CD4-positive, alpha-beta T cell treated with Interleukin-6 for 4 hours (primary cell): Measurements from ENCODE around the gene CCDC9.

Source experiments
- DNase-seq: peaks from one replicate; pipeline ENCODE4 v3.0.0-alpha.2; 2020; ENCODE audit warnings: mixed read lengths

The CCDC9 gene

DNA sequence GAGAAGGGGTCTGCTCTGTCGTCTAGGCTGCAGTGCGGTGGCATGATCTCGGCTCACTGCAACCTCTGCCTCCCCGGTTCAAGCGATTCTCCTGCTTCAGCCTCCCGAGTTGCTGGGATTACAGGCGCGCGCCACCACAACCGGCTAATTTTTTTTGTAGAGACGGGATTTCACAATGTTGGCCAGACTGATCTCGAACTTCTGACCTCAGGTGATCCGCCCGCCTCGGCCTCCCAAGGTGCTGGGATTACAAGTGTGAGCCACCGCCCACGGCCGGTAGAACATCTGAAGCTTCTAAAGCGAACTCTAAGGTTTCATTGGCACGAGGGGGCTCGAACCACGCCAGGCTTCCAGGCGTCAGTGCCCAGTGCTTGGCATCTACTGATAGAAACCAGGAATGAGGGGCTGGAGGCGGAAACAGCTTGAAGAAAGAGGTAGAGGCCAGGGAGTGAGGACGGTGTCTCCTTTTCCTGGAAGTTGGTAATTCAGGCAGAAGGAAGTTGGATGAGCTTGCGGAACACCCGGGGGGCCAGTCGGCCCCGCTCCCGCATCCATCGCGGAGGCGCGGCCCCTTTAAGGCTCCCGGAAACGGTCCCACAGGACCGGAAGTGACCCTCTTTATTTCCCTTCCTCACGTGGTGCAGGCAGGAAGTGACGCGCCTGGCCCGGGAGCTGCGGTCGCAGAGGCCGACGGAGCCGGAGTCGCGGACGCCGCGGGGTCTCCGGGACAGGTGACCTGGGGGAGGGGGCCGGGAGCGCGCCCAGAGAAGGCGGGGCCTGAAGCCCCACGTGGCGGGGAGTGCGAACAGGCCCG lies at the start of gene CCDC9:
Gene CCDC9 (plus strand): TSS at position 647 of the 814 bp plus-strand sequence. CDS start 1,876 bp downstream, outside the sequence.
- DNase-seq: peak; percentile 90

DNA sequence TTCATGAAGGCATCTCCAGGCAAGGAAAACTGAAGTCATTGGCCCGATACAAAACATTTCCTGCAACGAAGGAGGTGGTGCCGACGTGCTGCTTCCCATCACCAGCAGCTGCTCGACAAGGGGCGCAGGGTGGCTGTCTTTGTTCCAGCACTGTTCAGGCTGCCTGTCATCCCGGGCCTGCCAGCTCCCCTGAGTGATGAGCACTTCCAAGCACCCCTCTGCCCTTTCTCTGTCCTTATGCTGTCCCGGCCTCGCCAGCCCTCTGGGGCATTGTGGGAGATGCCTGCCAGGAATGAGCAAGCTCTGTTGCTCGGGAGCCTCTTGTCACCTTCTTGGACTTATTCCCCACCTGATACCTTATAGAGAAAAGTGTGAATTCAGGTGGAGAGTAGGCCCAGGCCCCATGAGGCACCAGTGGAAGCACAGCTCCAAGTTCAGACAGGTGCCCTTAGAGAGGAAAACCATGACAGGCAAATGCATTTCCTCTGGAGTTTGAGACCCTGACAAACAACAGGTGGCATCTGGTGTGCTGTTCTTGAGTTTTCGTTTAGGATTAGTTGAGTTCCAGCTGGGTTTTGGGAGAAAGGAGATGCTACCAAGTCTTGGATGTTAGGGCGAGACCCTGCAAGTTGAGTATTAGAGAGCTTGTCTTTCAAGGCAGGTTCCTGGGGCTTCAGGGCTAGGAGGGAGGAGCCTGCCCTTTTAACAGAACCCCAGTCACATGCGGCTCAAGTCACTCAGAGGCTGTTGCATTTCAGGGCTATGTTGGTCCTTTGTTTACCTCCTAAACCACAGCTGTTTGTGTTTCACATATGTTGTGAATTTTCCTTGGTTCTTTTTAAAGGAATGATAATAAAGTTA lies 46.8 kb upstream of the CCDC9 start:
- DNase-seq: no peak

DNA sequence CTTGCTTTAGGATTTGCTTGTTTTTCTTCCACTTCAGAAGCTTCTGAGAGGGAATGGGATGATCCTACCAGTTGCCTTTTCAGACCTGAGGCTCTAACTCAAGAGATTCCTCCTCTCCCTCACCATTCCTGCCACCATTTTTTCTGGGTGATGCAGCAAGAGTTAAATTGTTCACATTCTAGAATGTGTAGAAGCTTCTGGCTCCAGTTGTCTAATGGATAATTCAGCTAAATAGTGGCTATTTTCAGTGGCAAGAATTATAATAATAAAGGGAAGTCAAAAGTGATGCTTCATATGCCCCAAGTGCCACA lies 46.2 kb upstream of the CCDC9 start:
- DNase-seq: no peak

DNA sequence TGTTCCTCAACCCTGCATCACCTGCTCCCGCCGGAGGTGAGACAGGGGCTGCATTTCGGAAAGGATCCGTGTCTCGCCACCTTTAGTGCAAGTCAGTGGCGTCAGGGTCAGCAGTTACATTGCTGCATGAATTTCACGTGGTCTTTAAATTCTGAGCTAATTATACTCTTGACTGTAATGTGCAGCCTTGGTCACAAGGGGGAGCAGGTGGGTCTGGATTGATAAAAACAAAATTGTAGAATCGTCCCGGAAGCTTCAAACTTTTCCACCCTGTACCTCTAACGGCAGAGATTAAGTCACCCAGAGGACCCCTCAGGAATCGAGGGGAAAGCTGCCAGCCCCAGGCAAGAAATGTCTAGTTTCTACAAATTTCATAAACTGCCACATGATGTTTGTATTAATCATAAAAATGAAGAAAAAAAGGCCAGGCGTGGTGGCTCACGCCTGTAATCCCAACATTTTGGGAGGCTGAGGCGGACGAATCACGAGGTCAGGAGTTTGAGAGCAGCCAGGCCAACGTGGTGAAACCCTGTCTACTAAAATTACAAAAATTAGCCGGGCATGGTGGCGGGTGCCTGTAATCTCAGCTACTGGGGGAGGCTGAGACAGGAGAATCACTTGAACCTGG lies 45.5 kb upstream of the CCDC9 start:
- DNase-seq: peak; percentile 88

DNA sequence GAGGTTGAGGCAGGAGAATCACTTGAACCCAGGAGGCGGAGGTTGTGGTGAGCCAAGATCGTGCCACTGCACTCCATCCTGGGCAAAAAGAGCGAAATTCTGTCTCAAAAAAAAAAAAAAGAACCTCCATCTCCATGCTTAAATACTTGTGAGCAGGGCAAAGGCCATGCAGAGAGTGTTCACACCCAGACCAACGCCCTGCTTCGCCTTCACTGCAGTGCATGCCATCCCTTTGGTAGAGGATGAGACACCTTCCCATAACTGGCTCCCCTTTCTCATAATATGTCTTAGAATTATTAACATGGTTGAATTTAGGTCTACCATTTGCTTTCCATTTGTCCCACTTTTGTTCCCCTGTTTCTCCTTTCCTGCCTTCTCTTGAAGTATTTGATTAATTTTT lies 40.7 kb upstream of the CCDC9 start:
- no peak for DNase-seq

DNA sequence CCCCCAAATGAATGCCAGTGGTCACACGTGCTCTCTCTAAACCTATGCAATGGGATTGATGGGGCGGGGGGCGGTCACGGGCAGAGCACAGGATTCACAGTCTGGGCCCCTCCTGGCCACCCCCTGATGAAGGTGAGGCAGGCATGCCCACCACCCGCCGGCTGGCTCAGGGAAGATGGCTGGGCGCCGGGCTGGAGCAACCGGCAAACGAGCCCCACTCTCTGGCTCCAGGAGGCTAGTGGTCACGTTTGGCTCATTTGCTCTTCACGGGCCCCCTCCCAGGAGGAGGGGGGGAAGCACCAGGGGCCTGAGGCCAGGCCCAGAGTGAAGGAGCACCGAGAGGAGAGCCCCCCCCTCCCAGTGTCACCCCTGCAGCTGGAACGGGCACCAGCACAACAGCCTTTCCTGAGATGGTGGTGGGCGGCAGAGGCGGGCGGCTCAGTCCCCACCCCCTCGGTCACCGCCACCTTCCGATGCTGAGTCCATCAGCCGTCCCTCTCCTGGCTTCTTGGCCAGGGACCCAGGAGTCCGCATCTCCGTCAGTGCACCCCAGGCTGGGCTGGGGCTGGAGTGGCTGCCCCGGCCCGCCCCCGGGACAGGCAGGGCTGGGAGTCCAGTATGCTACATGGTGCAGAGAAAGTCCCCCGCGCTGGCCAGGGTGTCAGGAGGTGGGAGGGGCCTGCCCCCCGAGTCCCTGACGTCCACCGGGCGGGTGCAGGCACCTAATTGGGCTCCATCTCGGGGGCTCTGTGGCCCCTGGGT lies 35.1 kb upstream of the CCDC9 start:
- no peak for DNase-seq

DNA sequence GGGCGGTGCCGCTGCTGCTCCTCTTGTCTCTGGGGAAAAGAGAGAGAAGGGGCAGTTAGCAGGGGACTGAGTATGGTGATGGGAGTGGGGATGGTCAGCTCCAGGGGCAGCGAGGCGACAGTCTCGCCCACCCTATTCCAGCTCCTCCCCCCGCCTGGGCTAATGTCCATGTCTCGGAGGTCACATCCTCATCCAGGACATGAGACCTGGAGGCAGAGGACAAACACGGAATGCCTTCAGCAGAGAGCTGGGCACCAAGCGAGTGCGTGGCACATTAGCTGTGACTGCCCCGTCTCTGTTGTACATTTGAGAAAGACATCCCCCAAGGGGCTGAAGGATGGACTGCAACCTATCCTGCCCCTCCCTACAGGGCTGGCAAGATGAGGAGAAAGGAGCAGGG lies 34.4 kb upstream of the CCDC9 start:
- no peak for DNase-seq

DNA sequence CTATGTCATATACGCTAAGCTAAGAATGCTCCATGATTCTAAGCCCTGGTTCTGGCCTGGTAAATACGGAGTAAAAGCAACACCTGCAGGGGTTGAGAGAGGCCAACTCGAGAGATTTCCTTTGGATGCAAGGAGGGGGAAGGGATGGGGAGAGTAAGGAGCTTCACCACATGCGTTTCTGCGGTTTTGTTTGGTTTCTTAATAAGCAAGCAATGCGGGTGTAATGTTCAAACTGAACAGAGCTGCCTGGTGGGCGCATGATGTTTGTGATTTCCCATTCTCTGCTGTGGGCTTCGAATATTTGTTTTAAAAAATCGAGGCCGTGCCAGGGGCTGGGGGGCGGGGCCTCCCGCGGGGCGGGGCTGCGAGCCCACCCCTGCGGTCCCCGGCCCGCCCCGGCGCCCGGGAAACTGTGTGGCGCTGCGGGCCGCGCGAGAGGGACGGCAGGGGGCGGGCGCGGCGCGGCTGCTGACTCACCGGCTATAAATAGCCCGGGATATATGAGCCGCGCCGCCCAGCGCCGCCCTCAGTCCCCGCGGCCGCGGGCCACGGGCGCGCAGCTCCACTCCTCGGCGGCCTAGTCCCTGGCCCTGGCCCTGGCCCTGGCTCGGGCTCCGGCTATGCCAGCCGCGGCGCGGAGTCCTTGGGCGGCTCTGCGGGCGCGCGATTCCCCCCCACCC lies 30.4 kb upstream of the CCDC9 start:
- DNase-seq: peak; percentile 88

DNA sequence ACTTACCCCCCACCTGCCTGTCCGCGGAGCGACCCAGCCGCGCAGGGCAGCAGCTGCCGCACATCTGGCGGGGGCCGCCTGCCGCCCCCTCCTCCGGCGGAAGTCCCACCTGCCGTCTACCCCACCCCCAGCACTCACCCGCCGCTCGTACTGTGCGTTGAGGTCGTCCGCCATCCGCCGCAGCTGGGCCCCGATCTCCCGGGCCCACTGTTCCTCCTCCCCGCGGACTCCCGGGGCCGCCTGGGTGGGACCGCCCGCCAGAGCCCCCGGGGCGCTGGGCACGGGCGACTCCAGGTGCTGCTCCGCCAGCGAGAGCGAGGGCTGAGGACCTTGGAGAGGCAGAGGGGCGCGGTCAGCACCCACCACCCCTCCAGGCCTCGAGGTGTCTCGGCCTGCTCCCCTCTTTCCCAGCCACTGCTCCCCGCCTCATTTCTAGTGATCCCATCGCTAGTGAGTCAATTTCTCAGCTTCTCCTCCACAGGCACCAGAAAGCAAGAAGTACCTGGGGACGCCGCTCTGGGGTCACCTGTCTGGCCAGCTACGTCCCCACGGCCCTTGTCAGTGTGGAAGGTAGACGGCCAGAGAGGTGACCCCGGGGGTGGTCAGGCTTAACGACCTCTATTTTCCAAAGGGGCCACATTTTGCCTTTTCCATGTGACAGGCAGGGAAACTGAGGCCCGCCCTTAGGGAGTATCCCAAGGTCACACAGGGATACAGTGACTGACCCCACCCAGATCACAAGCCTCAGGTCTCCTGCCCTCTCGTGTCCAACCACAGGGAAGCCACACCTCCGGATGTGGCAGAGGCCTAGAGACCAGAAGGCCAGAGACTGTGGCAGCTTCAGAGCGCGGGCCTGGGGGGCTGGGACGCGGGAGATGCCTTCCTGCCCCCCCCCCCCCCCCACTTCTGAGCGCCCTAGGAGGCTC lies 29.6 kb upstream of the CCDC9 start:
- DNase-seq: peak; percentile 53

DNA sequence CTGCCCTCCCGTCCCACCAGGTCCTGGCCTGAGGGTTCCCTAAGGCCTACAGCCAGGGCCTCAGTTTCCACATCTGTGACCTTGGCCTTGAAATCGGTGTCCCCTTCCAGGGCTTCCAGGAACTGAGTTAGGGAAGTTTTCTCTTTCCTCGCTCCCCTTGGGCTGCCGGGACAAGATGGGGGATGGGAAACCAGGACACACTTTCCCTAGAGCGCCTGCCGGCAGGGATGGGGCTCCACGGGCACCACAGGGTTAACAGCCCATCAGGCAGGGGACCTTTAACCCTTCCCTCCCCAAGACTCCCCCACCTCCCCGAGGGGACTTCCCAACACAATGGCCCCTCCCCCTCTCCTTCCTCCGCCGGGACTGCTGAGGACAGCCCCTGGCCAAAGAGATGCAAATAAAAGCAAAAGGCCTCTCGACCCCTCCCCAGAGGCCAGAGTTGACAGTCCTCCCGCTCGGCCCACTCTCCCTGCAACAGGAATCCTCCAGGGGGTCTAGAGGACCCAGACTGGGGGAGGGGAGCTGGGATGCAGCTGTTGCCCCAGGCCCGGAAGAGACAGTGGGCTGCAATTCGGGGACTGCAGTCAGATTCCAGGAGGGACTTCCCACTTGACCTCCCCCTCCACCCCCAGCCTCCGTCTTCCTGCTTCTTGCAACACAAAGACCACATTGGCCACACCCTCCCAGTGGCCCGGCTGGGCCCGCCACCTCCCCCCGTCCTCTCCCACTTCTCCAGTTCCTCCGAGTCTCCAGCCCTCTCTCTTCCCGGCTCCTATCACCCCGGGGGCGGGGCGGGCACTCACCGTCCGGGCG lies 28.8 kb upstream of the CCDC9 start:
- DNase-seq: peak; percentile 51

DNA sequence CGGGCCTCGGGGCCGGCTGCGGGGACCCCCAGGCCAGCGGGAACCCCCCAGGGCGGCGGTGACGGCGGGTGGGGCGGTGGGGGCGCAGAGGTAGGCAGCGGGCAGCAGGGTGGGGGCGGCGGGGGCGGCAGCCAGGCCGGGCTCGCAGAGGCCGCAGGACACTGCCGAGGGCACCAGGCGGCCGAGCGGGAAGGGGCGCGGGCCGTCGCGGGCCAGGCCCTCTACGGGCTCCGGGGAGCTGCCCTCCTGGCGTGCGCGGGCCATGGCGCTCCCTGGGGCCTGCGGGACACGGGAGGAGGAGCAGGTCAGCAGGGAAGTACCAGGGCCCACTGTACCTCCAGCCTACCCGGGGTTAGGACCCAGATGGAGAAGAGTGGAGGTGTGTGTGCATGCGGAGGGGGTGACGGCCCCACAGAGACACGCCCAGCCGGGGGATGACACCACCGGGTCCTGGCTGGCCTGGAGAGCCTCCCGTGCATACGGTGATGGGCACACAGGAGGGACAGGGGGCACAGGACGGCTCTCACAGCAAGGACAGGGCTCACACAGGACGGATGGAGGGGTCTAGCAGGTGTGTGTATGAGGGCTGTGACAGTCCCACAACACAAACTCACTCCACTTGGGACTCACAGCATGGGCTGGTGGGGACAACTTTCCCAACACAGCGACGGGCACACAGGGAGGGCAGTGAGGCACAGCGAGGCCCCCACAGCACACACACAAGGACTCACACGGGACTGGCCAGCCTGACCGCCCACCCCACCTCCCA lies 28.0 kb upstream of the CCDC9 start:
- peak; percentile 59 for DNase-seq

DNA sequence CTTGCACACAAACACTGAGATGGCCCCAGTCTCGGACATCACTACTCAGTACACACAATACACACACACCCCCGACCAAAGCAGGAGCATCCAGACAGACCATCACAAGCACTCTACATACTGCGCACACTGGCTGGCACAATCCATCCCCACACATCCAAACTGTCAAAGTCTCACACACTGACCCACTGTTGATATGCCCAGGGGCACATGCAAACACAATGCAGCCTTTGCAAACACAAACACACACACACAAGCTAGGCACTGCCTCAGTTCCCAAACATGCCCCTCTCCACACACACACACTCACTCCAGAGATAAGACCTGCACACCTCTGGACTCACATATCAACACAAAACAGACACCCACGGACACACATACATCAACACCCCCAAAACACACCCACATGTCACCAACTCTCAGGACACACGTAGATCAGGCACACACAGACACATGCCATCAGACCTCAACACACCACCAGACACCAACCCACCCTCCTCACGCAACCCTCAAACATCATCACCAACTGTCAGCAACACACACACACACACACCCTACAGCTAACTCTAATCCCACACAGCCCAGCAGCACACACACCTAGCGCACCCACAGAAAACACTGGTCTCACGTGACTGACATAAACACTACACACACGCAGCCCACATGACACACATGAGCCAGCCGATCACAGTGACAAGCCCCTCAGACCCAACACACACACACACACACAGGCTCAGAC lies 27.2 kb upstream of the CCDC9 start:
- peak; percentile 55 for DNase-seq

DNA sequence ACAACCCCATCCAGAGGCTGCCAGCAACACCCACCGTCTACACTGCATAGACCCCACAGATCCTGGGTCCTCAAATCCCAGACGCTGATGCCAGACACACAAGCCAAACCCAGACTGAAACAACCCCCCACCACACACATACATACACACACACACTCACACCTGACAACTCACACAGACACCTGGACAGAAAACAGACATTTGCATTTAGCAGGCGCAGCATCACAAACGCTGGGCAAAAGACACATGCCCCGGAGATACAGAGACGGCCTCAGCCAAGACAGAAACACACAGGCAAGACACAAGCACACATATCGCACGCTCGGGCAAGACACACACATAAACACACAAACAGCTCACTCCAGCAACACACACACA lies 26.7 kb upstream of the CCDC9 start:
- DNase-seq: peak; percentile 45

DNA sequence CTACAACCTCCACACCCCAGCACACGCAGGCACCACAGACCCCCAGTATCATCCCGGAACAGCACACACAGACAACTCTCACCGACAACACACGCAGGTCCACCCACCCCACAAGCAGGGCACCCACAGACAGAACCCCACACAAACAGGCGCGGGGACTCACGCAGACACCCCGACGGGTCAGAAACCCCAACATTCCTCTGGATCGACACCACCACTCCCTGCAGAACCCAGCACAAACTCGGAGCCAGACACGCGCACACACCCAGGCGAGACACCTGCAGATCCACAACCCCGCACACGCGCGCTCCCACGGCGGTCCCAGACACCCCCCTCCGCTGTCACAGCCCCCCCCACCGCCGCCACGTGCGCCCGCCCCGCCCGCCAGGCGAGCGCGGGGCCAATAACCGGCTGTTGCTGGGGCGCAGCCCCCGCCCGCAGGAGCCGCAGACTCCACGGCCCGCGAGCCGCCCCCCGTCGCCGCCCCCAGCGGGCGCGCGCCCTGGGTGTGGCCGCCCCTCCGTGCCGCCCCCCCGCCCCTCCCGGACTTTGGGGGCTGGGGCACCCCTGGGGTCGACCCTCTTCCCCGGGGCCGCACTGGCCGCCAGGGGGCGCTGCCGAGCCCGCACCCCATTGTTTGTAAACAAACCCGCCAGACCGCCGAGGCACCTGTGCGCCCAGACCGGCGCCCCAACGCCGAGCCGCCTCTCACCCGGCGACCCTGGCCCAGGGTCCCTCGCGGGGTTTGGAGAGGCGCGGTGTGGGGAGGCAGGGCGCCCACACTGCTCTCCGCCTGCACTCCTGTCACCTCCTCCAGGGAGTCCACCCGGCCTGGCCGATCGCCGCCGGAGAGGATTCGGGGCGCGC lies 26.0 kb upstream of the CCDC9 start:
- DNase-seq: peak; percentile 82

DNA sequence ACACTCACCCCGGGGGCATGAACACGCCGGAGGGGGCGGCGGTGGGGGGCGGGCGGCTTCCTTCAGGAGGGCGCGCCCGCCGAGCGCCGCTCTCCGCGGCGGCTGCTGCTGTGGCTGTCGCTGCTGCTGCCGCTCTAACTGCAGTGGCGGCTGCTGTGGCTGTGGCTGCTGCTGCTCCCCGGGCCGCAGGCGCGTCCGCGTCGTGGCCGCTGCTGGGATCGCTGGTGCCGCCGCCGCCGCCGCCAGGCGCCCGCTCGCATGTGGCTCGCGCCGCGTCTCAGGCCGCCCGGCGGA lies 25.5 kb upstream of the CCDC9 start, which contains the start of gene BBC3:
Gene BBC3 (minus strand): TSS at position 279 of the 294 bp plus-strand sequence. CDS start 2,768 bp downstream, outside the sequence.
- DNase-seq: no peak

DNA sequence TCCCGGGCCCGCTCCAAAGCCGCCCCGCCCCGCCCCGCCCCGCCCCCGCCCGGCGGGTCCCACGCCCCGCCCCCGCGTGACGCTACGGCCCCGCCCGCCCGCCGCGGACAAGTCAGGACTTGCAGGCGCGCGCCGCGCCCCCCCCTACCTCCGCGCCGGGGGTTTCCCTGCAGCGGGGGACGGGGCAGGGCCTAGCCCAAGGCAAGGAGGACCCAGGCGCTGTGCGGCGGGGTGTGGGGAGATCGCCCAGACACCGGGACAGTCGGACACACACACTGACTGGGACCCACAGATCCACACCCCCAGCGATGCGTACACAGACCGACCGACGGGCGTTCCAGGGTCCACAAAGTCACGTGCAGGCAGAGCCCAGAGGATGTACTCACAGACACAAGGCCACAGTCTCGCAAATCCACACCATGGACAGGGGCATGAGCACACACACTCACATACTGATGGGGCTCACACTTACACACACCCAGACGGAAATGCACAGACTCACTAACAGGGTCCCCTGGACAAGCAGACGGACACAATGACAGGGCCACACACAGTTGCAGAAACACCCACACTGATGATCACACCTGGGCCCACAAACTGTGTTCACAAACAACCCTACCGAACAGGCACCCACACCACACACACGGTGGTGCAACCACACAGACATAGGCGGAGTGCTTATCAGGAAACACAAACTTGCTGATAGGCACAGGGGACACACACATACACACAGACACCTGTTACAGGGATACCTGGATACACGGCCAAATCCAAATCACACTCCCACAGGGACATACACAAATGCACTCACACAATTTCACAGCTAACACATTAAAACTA lies 24.9 kb upstream of the CCDC9 start:
- peak; percentile 92 for DNase-seq
